HG02885 (cell line): ENCODE measurements around the gene HBD.
"Not testable (repeated sequence)": the region's sequence is repeated elsewhere in the genome, so short reads cannot be mapped to it uniquely, and the experiment has no call there.

Experiments used
- ATAC-seq: cut with Tn5 transposase; IDR thresholded peaks from one replicate; pipeline ENCODE4 v1.9.1; 2021; ENCODE audit warnings: mild to moderate bottlenecking; ENCODE audit not compliant: unreplicated experiment, poor library complexity

HBD gene

DNA sequence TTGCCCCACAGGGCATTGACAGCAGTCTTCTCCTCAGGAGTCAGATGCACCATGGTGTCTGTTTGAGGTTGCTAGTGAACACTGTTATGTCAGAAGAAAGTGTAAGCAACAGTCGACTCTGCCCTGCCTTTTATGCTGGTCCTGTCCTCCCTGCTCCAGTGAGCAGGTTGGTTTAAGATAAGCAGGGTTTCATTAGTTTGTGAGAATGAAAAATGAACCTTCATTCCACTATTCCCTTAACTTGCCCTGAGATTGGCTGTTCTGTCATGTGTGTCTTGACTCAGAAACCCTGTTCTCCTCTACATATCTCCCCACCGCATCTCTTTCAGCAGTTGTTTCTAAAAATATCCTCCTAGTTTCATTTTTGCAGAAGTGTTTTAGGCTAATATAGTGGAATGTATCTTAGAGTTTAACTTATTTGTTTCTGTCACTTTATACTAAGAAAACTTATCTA is at the start of gene HBD:
HBD (minus strand) TSS at position 103 of the 454 bp plus-strand sequence; CDS start at position 53, 50 bp downstream.
- peak; percentile 66 for ATAC-seq

- ATAC-seq, result no peak
These were observed 49.6 kb upstream of the HBD start for GRCh38 chr11:5283882-5284281.

DNA sequence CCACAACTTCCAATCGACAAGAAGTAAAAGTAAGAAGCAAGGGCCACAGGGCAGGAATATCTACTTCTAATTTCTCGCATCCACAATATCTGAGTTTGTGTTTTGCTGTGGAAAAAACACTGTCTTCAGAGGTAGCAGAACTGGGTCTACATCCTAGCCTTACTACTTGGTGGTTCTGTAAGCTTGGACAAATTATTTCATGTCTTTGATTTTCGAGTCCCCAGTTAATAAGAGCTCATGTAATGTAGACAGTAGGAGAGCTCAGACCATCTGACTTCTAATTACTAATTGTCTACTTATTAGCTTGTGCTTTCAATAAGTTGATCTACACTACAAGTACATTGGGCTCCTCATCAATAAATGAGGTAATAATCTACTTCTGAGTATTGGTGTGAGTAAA is 48.8 kb upstream of the HBD start:
- ATAC-seq, result no peak

DNA sequence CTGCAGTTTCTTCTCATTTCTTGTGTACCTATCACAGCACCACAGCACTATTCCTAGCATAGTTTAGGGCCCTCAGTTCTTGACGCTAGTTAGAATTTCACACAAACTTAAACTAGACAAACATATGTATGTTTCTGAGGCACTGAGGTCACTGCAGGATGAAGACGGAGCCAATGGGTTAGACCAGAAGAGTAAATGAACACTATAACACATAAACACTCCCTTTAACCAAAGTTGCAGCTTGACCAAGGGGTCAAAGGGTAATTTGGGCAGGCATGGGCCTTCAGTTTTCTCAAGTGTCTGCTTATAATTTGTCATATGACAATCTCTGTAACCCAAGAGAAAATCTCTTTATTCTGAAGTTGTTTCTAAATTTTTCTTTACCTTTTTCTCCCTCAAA is 48.3 kb upstream of the HBD start:
- no peak for ATAC-seq

DNA sequence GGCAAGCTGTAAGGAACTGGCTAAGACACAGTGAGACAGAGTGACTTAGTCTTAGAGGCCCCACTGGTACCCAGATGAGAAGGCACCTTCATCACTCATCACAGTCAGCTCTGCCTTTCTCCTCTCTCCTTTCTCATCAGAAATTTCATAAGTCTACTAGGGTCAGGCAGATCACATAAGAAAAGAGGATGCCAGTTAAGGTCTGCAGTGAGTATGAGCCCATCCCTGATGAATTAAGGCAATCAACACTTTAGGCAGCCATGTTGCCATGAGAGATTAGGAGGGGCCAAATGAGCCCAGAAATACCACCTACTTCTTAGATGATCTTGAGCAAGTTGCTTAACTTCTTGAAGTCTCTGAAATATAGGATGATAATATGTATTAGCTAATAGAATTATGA is 47.3 kb upstream of the HBD start:
- ATAC-seq, result no peak

- ATAC-seq, result peak; percentile 96
These were observed 46.4 kb upstream of the HBD start for GRCh38 chr11:5280582-5281102.

- no peak for ATAC-seq
These were observed 45.3 kb upstream of the HBD start for GRCh38 chr11:5279471-5280090.

GRCh38 chr11:5277807-5278382 is 43.6 kb upstream of the HBD start:
- peak; percentile 47 for ATAC-seq

- ATAC-seq, result no peak
These were observed 42.4 kb upstream of the HBD start for GRCh38 chr11:5276697-5277096.

DNA sequence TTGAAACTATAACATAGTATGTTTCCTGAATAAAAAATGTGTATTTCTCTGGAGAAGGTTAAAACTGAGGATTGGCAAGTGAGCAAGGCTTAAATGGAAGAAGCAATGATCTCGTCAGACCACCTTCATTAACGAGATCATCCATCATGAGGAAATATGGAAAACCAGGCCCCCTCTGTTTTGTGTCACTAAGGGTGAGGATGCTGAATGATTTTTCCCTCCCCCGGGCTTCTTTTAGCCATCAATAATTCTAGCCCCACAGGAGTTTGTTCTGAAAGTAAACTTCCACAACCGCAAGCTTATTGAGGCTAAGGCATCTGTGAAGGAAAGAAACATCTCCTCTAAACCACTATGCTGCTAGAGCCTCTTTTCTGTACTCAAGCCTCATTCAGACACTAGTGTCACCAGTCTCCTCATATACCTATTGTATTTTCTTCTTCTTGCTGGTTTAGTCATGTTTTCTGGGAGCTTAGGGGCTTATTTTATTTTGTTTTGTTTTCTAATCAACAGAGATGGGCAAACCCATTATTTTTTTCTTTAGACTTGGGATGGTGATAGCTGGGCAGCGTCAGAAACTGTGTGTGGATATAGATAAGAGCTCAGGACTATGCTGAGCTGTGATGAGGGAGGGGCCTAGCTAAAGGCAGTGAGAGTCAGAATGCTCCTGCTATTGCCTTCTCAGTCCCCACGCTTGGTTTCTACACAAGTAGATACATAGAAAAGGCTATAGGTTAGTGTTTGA is 41.3 kb upstream of the HBD start:
- ATAC-seq, result no peak

- no peak for ATAC-seq
These were observed 40.1 kb upstream of the HBD start for GRCh38 chr11:5274395-5274794.

DNA sequence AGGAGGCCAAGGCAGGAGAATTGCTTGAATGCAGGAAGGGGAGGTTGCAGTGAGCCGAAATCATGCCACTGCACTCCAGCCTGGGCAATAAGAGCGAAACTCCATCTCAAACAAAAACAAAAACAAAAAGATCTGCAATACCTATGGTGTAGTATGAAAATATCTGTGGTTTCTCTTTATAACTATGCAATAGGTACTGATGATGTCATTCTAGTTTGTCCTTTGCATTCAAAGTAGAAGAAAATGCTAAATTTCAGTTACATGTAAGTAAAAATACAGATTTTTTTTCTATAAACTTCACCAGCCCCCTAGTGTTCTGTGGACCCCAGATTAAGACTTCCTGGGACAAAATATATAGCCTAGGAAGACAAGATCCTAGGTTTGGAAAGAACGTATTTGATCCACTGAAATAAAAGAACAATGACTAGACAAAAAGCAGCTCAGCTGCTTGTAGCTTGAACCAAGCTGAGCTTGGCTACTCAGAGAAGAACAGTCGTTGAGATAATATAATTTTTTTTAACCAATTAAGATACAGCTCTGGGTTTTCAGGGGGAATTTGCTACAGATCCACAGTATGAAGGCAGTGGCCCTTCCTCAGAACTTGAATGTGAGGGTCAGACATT is 38.2 kb upstream of the HBD start:
- ATAC-seq, result no peak

- ATAC-seq, result no peak
These were observed 35.4 kb upstream of the HBD start, which contains the start of gene HBE1 for GRCh38 chr11:5269715-5270147. Gene HBE1, minus strand, starts transcription at chr11:5269945. Its CDS starts 55 bp downstream, at chr11:5269890.

DNA sequence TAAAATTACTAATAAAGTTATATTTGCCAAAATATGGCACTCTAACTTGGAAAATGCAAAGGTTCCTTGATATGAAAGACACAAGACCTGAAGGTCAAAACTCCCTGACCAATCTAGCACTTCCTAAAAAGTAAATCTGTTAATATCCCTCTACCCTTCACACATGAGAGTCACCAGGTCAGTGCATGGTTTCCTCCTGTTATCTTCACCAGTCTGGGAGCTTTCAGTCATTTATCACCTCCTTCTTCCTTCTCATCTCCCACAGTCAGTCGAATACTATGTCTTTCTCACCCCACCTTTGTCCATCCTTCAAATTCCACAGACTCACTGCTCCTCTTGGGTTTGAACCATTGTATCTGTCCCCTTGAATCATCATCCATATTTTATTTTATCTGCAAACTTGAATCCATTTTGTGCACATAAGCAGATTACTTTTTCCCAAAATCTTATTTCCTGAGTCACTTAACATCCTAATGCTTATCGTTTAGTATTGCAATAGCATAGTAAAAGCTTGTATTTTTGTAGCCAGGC is 32.8 kb upstream of the HBD start:
- ATAC-seq, result no peak

DNA sequence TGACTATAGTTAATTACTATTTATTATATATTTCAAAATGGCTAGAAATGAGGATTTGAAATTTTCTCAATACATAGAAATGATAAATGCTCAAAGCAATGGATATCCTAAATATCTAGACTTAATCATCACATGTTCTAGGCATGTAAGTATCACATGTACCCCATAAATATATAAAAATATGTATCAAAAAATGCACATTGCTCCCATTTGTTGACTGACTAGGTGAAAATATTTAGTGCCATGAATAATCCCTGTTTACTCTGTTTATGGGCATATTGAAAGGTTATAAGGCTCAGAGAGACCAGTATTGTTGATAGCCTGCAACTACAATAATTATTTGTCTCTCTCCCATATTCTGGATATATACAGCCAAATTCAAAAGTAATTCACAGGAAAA is 32.3 kb upstream of the HBD start:
- ATAC-seq, result no peak

- no peak for ATAC-seq
These were observed 31.5 kb upstream of the HBD start for GRCh38 chr11:5265832-5266231.

DNA sequence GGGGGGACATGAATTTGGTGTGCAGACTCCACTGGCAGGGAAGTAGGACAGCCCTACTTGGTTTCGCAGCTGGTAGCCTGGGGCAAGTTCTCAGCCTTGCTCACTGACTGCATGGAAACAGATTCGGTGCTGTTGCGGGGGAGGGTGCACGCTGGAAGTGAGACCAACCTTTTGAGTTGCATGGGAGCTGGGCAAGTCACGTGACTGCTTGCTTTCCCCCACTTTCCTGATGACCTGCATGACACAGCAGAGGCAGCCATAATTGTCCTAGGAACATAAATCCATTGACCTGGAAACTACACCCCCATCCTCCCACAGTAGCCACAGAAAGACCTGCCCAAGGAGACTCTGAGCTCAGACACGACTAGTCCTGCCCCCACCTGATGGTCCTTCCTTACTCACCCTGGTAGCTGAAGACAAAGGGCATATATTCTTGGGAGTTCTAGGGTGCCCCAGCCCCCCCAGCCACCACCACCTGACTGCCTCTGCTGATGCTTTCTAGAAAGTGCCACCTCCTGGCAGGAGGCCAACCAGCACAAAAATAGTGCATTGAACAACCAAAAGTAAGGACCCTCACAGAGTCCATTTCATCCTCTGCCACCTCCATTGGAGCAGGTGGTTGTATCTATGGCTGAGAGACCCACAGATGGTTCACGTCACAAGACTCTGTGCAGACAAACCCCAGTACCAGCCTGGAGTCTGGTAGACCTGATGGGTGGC is 24.4 kb upstream of the HBD start:
- no peak for ATAC-seq

- no peak for ATAC-seq
These were observed 23.0 kb upstream of the HBD start for GRCh38 chr11:5257296-5257695.

DNA sequence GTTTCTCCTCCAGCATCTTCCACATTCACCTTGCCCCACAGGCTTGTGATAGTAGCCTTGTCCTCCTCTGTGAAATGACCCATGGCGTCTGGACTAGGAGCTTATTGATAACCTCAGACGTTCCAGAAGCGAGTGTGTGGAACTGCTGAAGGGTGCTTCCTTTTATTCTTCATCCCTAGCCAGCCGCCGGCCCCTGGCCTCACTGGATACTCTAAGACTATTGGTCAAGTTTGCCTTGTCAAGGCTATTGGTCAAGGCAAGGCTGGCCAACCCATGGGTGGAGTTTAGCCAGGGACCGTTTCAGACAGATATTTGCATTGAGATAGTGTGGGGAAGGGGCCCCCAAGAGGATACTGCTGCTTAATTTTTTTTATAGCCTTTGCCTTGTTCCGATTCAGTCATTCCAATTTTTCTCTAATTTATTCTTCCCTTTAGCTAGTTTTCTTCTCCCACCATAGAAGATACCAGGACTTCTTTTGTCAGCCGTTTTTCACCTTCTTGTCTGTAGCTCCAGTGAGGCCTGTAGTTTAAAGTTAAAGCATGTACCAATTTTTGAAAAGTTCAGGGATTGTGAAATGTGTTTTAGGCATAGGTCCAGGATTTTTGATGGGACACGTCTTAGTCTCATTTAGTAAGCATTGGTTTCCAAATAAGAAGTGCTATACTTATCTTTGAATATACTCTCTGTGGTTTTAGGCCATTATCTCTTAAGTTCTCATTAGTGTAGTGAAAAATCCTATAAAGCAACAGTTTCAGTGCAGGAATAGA is 20.5 kb upstream of the HBD start, which contains the start of gene HBG2:
HBG2 (minus strand) TSS at position 136 of the 768 bp plus-strand sequence; CDS start at position 83, 53 bp downstream.
- not testable (repeated sequence) for ATAC-seq
